GM19328 (cell line): Measurements from ENCODE around the gene LRP1B.

Experiments
- ATAC-seq: cut with Tn5 transposase; IDR thresholded peaks from one replicate; pipeline ENCODE4 v1.9.1; 2021; ENCODE audit warnings: mild to moderate bottlenecking, moderate library complexity; ENCODE audit not compliant: unreplicated experiment

Gene LRP1B

GRCh38 chr2:141959941-141960340 lies 170.9 kb downstream of the LRP1B start:
- no peak for ATAC-seq

DNA sequence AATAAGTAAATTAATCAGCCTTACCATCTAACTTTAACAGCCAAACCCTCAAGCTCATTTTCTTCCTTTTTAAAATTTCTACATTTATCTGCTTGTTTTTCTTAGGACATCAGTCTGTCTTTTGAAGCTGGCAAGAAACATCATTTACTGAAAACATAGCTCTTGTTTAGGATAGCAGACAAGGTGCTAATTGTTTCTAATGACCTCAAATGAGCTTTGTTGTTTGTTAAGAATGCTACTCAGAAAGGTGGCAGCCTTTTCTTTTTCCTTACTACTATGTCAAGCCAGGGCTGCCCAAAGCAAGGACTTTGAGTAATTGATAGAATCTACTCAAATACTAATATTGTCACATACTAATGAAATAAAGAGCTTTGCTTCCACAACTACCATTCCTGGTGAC lies 171.8 kb downstream of the LRP1B start:
- ATAC-seq, result no peak

DNA sequence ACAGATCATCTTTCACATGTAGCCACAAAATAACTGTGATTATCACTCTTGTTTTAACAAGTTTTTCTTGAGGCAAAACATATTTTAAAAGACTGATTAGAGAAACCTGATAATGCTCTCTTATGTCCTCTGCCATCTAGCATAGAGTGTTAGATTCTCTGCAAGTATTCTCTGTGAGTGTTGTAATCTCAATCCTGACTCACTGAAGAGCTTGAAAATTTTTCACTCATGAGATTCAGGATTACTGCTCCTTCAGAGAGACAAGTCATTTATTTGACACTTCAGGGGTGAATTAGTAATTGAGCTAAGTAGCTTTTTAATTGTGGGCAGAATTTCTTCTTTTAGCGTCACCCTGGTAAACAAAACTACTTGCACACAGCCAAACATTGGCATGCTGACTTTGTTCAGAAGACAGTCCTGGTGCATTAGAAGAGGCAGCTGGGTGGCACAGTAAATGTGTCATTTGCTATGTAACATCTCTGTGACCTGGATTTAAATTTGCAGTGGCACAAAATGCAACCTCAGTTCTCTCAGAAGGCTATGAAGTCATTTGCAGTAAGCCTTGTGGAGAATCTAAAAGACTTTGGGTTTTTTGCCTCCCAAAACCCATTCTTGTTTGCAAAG lies 172.9 kb downstream of the LRP1B start:
- ATAC-seq, result no peak

- no peak for ATAC-seq
Measured at GRCh38 chr2:141957321-141957720, 173.5 kb downstream of the LRP1B start.

GRCh38 chr2:141947396-141948114 lies 183.3 kb downstream of the LRP1B start:
- ATAC-seq, result no peak

DNA sequence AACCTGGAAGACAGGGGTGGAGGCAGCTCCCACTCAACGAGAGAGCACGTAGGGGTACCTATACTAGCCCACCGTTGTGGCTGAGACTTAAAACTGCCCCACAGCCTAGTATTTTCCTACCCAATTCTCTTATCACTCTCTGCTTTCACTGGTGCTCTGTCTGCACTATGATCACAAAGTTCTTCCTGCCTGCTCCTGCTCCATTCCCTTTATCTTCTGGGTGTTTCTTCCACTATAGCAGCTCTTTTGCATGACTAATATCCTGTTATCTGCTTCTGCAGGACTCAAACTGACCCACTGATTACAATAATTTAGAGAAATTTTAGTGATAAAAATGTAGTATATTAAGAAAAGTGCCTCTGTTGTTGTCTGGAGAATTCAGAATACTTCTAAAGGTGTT lies 184.8 kb downstream of the LRP1B start:
- ATAC-seq, result no peak

DNA sequence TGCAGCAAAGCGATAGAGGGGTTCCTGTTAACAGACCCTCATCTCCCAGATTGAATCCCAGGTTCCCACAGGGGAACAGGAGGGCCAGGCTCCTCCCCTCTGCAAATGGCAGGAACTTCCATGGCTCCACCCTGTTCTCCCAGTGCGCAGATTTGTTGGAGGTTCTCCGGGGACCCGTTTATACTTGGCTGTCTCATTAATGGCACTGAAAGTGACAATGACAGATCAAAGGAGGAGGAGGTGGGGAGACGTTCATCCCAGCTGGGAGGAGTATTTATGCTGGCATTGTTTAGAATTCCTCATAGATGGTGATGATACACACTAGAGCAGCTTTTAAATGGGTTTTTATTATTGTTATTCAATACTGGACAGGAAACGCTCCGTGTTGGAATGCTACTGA lies 186.9 kb downstream of the LRP1B start:
- ATAC-seq, result no peak

DNA sequence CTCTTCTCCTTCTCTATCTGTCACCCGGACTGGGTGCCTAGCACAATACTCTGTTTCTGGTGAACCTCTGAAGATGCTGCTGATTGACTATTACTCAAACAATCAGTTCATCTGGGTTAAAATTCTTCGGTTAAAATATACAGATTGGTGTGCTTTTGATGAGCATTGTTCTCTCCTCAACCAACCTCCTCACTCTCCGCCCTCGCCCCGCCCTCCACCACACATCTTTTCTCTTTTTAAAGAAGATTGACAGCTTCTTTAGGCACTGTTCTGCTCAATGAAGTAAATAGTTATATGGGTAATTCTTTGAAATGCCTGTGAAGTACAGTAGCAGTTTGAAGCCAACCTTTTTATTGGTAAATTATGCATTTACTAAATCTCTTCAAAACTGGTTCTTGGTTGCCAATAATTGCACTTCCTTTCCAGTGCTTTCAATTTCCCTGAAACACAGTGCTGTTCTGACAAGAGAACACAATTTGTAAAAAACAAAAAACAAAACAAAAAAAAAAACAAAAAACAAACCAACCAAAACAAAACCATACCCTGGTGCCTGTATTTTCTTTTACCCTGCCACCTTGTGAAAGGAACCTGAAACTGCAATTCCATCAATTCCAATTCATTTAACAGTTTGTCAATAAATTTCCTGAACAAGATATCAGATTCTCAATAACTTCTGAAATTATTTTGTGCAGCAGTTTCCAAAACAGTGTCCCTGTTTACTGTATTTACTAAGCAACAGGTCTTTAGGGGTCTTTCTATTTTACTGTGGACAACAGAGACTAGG lies 188.6 kb downstream of the LRP1B start:
- ATAC-seq, result no peak

DNA sequence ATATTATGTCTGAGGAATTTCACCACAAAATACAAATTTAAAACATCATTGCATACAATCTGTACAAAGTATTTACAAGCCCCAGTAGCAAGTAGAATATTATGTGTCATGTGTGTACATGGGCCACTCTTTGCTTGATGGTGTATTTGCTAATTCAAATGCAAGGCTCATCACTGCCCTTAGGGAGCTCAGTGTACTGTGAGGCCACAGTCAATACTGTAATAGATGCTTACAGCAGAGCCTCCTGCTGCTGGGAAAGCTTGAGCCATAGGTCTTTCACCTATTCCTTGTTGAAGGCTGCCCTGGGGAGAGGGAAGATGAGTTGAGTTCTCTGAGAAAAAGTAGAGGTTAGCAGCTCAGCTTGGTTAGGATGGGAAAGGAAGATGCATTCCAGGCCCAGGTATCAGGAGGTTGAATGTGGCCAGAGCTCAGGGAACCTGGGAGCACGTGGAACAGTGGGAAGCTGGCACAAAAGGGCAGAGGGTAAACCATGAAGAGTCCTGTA lies 189.6 kb downstream of the LRP1B start:
- no peak for ATAC-seq

GRCh38 chr2:141940709-141941108 lies 190.1 kb downstream of the LRP1B start:
- no peak for ATAC-seq

DNA sequence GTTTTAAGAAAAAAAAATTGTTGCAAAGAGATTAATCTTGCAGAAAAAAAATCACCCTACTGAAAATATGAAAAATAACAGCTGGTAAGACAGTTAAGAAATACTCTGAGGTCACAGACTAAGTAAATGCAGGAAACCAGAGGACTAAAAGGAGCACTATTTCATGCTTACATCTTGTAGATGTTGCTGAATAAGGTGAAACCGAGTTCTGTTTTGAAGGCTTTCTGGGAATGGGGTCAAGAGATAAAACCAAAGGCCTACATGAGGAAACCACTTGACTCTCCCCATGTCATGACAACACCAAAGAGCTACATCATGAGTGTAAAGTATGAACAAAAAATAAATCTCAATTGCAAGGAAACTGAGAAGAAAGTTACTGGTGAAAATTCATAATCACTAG lies 197.6 kb downstream of the LRP1B start:
- ATAC-seq, result no peak

- no peak for ATAC-seq
Measured at GRCh38 chr2:141932261-141932660, 198.6 kb downstream of the LRP1B start.

- ATAC-seq, result no peak
Measured at GRCh38 chr2:141931797-141932196, 199.0 kb downstream of the LRP1B start.

- ATAC-seq, result no peak
Measured at GRCh38 chr2:141930803-141931202, 200.0 kb downstream of the LRP1B start.

DNA sequence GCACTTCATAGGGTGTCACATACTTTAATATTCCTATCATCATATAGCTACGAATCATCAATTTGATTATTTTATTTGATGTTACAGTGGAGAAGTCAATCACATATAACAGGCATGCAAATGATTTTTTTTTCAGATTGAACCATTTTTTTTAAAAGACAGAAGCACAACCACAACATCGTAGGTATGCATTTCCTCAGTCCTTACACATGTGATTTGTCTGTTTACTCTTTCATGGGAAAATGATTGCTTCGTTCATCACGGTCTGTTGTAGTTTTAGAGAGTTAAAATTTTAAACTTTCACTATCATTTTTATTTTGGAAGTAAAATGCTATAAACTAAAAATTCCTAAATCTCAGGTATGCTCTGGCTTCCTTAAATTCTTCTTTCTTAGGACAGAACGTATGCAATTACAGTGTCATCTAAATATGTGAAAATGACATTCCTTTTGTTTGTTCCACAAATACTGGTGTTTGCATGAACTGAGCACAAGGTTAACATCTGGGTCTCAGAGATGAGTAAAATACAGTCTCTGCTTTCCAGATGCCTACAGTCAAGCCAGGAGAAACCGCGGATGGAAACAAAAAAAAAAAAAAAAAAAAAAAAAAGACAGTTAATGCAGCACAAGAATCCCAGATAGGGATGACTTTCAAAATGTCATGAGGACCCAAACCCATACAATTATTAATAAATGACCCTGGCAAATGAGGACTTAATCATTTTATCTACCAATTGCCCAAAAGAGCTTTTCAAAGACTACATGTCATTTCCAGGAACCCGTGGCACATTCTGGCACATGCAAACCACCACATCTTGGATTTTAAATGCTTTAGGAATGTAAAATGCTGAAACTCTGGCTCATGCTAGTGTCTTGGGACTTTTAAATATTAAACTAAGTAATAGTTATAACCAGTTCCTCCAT lies 201.2 kb downstream of the LRP1B start:
- ATAC-seq, result no peak

- ATAC-seq, result no peak
Measured at GRCh38 chr2:141928476-141928875, 202.3 kb downstream of the LRP1B start.

GRCh38 chr2:141927536-141927935 lies 203.3 kb downstream of the LRP1B start:
- ATAC-seq, result no peak

DNA sequence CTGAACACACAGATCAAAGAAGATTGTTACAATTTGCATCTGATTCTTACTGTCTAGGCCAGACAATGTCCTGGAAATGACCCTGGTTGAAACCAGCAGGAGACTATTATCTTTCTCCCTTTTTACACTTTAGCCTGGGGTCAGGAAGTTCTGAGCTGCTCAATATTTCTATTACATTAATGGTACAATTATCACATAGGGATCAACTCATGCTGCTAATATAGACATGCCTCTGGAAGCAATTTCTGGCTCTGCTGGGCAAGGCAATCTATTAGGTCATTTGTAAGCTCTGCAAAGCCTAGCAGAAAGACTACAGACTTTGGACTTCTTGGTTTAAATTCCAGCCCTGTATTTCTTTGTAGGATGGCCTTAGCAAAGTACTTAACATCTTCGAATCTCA lies 205.3 kb downstream of the LRP1B start:
- ATAC-seq, result no peak

GRCh38 chr2:141923657-141924056 lies 207.2 kb downstream of the LRP1B start:
- ATAC-seq, result no peak

GRCh38 chr2:141911485-141912066 lies 219.2 kb downstream of the LRP1B start:
- ATAC-seq, result peak; percentile 79
